HG02970 (cell line): ENCODE results near the gene WIPF2.

Experiments
- ATAC-seq: cut with Tn5 transposase; IDR thresholded peaks from one replicate; pipeline ENCODE4 v1.9.1; 2021; ENCODE audit warnings: mild to moderate bottlenecking, moderate library complexity, moderate number of reproducible peaks; ENCODE audit not compliant: unreplicated experiment, low FRiP score

WIPF2 gene

GRCh38 chr17:40323391-40324381, 104.6 kb downstream of the WIPF2 start:
- peak; percentile 0 for ATAC-seq

GRCh38 chr17:40325156-40326013, 106.3 kb downstream of the WIPF2 start:
- ATAC-seq = no peak

DNA sequence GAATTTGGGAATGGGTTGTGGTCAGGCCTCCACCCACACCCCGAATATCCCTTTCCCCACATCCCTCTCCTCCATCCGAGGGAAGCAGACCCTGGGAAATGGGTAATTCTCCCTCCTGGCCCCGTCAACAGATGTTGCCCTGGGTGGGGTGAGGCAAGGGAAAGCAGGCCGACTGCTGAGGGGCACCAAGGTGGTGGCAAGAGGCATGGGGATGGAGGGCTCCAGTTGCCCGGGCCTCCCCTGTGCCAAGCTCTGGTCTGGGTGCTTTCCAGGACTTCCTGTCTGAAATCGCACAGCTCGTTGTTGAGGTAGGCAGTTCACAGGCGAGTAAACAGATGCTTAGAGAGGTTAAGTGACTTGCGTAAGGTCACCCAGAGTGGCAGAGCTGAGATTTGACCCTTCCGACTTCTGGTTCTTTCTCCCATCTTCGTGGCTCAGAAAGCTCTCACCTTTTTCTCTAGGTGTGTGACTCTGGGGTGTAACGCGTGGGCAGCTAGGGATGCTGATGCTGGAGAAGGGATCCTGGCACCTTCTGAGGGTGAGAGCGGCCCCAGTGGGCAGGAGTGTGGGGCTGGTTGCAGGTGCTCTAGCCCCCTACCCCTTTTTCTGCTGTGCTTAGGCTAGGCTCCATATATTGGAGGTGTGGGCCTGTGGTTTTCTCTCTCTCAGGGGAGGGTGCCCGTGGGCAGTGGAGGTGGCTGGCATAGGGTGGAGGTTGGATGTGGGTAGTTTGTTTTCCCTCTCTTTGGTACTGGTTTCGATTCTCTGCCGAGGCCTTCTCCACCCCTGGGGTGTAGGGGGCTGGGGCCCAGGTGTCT, 107.1 kb downstream of the WIPF2 start:
- ATAC-seq = no peak

GRCh38 chr17:40326832-40327199, 107.7 kb downstream of the WIPF2 start:
- ATAC-seq = no peak

DNA sequence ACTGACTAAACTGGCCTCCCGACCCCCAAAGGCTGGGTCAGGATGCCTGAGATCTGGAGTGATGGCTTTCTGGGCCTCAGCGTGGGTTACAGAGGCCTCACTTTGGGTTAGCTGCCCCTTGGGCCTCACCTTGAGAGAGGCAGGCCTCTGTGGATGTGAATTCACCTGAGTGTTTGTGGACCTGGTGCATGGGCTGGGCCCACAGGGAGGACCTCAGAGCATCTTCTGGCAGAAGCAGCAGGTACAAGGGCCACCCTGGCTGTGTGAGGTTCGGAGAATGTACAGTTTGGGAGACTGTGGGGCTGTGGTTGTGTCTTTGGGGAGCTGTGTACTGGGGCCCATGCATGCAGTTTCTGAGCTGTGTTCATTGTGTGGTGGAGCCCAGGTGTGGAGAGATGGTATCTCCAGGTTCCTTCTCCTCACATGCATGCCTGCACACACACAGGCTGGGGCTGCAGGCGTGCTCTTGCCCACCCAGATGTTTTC, 108.2 kb downstream of the WIPF2 start:
- ATAC-seq = no peak

GRCh38 chr17:40327735-40328385, 108.8 kb downstream of the WIPF2 start:
- ATAC-seq = no peak

GRCh38 chr17:40328386-40328766, 109.3 kb downstream of the WIPF2 start:
- no peak for ATAC-seq

DNA sequence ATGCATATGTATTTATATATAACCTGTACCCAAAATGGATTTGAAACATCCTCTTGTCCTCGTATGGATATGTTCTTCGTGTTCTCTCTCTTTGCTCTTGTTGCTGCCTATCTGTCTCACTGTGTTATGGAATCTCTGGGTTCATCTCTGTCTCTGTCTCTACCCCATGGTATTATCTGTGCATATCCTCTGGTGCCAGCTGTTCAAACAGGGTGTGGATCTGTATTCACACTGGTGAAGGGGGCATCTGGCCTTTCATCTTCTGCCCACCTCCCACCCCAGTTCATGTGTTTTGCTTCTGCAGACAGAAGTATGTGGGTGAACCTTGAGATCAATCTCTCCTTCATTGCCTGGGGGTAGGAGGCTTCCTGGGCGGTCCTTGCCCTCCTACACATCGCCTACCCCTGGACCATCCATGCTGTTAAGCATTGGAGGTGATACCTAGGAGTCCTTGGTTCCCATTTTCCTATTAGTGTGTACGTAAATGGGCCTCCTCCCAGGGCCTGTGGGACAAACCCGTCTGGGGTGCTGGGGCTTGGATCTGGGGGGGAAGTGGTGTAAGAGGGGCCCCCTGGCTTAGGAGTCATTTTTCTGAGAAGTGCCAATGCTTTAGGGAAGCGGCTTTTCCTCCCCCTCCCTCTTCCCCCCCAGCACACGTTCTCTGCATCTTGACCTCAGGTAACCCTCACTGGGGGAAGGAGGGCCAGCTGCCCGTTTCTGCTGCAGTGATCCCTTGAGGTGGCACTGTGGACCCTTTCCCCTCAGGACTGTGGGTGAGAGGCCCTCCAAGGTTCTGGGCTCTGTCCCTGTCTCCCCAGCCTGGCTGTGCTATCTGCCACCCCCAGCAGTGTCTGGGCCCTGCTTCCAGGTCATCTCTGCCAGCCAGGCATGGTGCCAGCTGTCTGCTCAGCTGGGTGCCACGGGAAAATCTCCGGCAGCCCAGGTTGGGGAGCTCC, 111.0 kb downstream of the WIPF2 start:
- ATAC-seq = no peak

DNA sequence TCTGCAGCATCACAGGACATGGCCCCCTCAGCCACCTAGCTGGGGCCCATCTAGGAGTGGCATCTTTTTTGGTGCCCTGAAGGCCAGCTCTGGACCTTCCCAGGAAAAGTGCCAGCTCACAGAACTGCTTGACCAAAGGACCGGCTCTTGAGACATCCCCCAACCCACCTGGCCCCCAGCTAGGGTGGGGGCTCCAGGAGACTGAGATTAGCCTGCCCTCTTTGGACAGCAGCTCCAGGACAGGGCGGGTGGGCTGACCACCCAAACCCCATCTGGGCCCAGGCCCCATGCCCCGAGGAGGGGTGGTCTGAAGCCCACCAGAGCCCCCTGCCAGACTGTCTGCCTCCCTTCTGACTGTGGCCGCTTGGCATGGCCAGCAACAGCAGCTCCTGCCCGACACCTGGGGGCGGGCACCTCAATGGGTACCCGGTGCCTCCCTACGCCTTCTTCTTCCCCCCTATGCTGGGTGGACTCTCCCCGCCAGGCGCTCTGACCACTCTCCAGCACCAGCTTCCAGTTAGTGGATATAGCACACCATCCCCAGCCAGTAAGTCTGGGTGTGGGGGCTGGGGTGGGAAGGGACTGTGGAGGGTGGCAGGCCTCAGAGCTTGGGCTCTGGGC, 111.9 kb downstream of the WIPF2 start:
- ATAC-seq = no peak

- ATAC-seq = no peak
Observed at GRCh38 chr17:40331743-40332641, 112.9 kb downstream of the WIPF2 start.
